NCI-H345 treated with DMSO at 0.1 percent for 48 hours (cell line): ENCODE data around the gene TRABD2B.

ENCODE experiments used
- DNase-seq: peaks from one replicate; lab custom pipeline; 2025; ENCODE audit not compliant: unreplicated experiment; lab: John Stamatoyannopoulos, UW

Gene TRABD2B

GRCh38 chr1:47711184-47711847, 285.9 kb downstream of the TRABD2B start:
- no peak for DNase-seq
